IPS-20b (cell line): ENCODE results near the gene POLR3A.

ENCODE experiments used
- H3K27ac ChIP-seq: one replicate; pipeline ENCODE4 v1.5.1; 2013; ENCODE audit warnings: low read length
- H3K27me3 ChIP-seq: 2 replicates; pipeline ENCODE4 v1.6.1; 2013; ENCODE audit warnings: mild to moderate bottlenecking, low read length, inconsistent platforms; ENCODE audit not compliant: insufficient read depth
- H3K36me3 ChIP-seq: 2 replicates; pipeline ENCODE4 v1.6.1; 2013; ENCODE audit warnings: low read depth, mild to moderate bottlenecking, inconsistent platforms, low read length, moderate library complexity; ENCODE audit not compliant: insufficient read depth
- H3K4me1 ChIP-seq: 2 replicates; pipeline ENCODE4 v1.6.1; 2013; ENCODE audit warnings: mild to moderate bottlenecking, control low read depth, inconsistent platforms, low read length, moderate library complexity; ENCODE audit not compliant: insufficient read depth
- H3K4me3 ChIP-seq: 2 replicates; pipeline ENCODE4 v1.5.1; 2013; ENCODE audit warnings: mild to moderate bottlenecking, low read length, inconsistent platforms
- H3K9ac ChIP-seq: 2 replicates; pipeline ENCODE4 v1.6.1; 2013; ENCODE audit warnings: low read depth, mild to moderate bottlenecking, inconsistent platforms, low read length, moderate library complexity
- H3K9me3 ChIP-seq: 2 replicates; pipeline ENCODE4 v1.6.1; 2013; ENCODE audit warnings: mild to moderate bottlenecking, low read depth, low read length, inconsistent platforms; ENCODE audit not compliant: insufficient read depth

The POLR3A gene

DNA sequence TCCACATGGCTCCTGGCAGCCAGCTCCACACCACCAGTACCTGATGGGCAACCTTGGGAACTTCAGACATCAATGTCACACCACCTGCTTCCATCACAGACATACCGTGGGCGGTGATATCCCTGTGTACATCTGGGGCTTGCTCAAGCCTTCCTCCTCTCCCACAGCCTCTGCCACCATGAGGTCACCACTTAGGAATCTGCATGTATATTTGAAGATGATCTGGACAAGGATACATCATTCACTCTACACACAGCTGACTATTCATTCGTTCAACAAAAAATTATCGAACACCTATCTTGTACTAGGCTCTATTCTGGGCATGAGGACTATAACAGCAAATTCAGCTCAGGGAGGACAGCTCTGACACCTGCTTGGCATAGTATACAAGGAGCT lies 109.6 kb downstream of the POLR3A start:
- Histone ChIP-seq H3K27me3 (no peaks in the 10 kb centered on the region), H3K27ac (no peak overlapping the region), H3K4me3 (no peak overlapping the region), H3K36me3 (no peaks in the 10 kb centered on the region), H3K9ac (no peak overlapping the region), H3K4me1 (peaks cover 8% of the 10 kb centered on the region), H3K9me3 (no peaks in the 10 kb centered on the region)
